Endodermal cell (in vitro differentiated cells): Measurements from ENCODE around the gene APPBP2. TPM values are rescaled to one million over a fixed set of nuclear protein-coding genes. Genes with fewer than 3 reads are reported as not detected.
A peak's percentile ranks its signal among the peaks of the same experiment; 100 is the strongest.

Source experiments
- DNase-seq: peaks from one replicate; pipeline ENCODE4 v3.0.0-alpha.2; 2017
- H3K27ac ChIP-seq: 2 replicates; pipeline ENCODE4 v1.5.1; 2013; ENCODE audit warnings: mild to moderate bottlenecking, low read depth, low read length, moderate library complexity
- H3K27me3 ChIP-seq: 2 replicates; pipeline ENCODE4 v1.6.1; 2013; ENCODE audit warnings: mild to moderate bottlenecking, low read length, moderate library complexity; ENCODE audit not compliant: insufficient read depth, control insufficient read depth, poor library complexity, severe bottlenecking
- H3K36me3 ChIP-seq: 2 replicates; pipeline ENCODE4 v1.7.0; 2013; ENCODE audit warnings: mild to moderate bottlenecking, low read length, moderate library complexity; ENCODE audit not compliant: control insufficient read depth, insufficient read depth
- H3K4me1 ChIP-seq: one replicate; pipeline ENCODE4 v1.7.0; 2013; ENCODE audit warnings: low read length; ENCODE audit not compliant: control insufficient read depth, insufficient read depth
- H3K4me3 ChIP-seq: 2 replicates; pipeline ENCODE4 v1.5.1; 2013; ENCODE audit warnings: mild to moderate bottlenecking, low read length, moderate library complexity
- H3K9ac ChIP-seq: 2 replicates; pipeline ENCODE4 v1.6.1; 2013; ENCODE audit warnings: mild to moderate bottlenecking, low read length, moderate library complexity; ENCODE audit not compliant: poor library complexity, severe bottlenecking; ENCODE audit errors: extremely low read depth
- H3K9me3 ChIP-seq: 2 replicates; pipeline ENCODE4 v1.6.1; 2013; ENCODE audit warnings: mild to moderate bottlenecking, low read length, moderate library complexity; ENCODE audit not compliant: control insufficient read depth
- H3K27ac Mint-ChIP-seq: 2 replicates; pipeline ENCODE4 v1.8.0; 2020; ENCODE audit warnings: mixed read lengths
- H3K27me3 Mint-ChIP-seq: 2 replicates; pipeline ENCODE4 v1.8.0; 2021; ENCODE audit warnings: mild to moderate bottlenecking, mixed read lengths; ENCODE audit not compliant: insufficient read depth
- H3K36me3 Mint-ChIP-seq: 2 replicates; pipeline ENCODE4 v1.8.0; 2020; ENCODE audit warnings: low read depth, mixed read lengths
- H3K4me1 Mint-ChIP-seq: 2 replicates; pipeline ENCODE4 v1.8.0; 2020; ENCODE audit warnings: mixed read lengths
- H3K4me3 Mint-ChIP-seq: 2 replicates; pipeline ENCODE4 v1.8.0; 2020; ENCODE audit warnings: mild to moderate bottlenecking, moderate library complexity, mixed read lengths
- H3K9me3 Mint-ChIP-seq: 2 replicates; pipeline ENCODE4 v1.8.0; 2020; ENCODE audit warnings: mild to moderate bottlenecking, mixed read lengths
- CTCF ChIP-seq: fragments of 200-600 bp; sonication (generic); conservative IDR thresholded peaks from 2 replicates; pipeline ENCODE4 v1.5.0; 2021; ENCODE audit warnings: antibody characterized with exemption, mild to moderate bottlenecking
- WGBS, 2 experiments: methylation state at CpG; one replicate each; pipeline versions ENCODE4 v1.1.5 to v1.1.7; 2013; ENCODE audit warnings: missing lambda C conversion rate in 2 of 2, mixed read lengths in 1 of 2; ENCODE audit not compliant: insufficient coverage in 1 of 2, insufficient read length in 1 of 2; 5-methylcytosine and 5-hydroxymethylcytosine counted together
- total RNA-seq, 2 donors: library from RNA; stranded (reverse); fragmentation: NEBNext Ultra II Directional in 1 of 2; extraction: Animal tissue kit (Norgen Biotek cat#: 25700) in 1 of 2; gene quantifications; 2 replicates in 1 of 2; 3 replicates in 1 of 2; pipeline ENCODE4 v1.2.1, GENCODE V29; 2021

Gene APPBP2
- total RNA-seq, 2 donors from 2014 or later = 25.3 to 28.1 TPM

DNA sequence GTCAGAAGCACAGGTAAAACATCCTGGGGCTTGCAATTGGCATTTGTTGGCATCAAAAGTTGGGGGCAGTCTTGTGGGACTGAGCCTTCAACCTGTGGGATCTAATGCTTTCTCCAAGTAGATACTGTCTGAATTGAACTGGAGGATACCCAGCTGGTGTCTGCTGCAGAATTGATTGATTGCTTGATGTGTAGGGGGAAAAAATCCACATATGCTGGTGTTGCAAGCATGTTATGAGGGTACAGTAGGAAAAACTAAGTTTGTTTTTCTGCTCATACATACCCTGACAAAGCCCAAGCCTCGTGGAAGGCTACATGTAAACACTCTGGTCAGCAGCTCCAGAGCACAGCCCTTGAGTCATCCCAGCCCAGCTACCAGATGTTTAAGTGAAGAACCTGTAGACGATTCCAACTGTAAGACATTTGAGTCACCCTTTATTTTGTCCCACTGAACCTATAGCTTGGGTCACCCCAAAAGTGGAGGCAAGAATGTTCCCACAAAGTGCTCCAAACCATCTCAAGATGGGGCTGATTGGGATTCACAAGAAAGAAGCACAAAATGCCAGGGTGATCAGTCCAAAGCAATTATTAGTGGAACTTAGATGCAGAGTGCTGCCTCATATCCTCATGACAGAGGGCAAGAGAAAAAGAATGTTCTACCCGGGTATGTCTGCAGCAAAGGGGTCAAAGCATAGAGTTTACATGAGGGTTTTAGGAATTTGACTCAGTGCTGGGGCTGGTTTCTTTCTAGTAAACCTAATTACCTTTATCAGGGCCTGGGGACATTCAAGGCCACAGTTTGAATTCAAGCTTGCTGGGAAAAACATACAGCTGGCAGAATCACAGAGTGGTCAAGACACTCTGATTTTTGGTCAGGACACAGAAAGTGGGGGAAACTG lies 9.6 kb upstream of the APPBP2 start:
- Histone ChIP-seq H3K4me3 (no peak overlapping the region), H3K9me3 (no peaks in the 10 kb centered on the region), H3K27me3 (no peaks in the 10 kb centered on the region), H3K27ac (no peak overlapping the region), H3K9ac (no peak overlapping the region), H3K4me1 (no peaks in the 10 kb centered on the region), H3K36me3 (no peaks in the 10 kb centered on the region)
- no peak overlapping the region for H3K4me3 Mint-ChIP-seq
- no peaks in the 10 kb centered on the region for H3K27me3 Mint-ChIP-seq
- H3K4me1 Mint-ChIP-seq = no peaks in the 10 kb centered on the region
- peak; percentile 27 for DNase-seq
- no peak overlapping the region for H3K27ac Mint-ChIP-seq
- WGBS, 2 experiments = 75 to 87% methylated on average over 2 to 3 of the region's 3 CpGs
- TF ChIP-seq CTCF = no peak
- peaks cover 5% of the 10 kb centered on the region for H3K9me3 Mint-ChIP-seq
- peaks cover 7% of the 10 kb centered on the region for H3K36me3 Mint-ChIP-seq

DNA sequence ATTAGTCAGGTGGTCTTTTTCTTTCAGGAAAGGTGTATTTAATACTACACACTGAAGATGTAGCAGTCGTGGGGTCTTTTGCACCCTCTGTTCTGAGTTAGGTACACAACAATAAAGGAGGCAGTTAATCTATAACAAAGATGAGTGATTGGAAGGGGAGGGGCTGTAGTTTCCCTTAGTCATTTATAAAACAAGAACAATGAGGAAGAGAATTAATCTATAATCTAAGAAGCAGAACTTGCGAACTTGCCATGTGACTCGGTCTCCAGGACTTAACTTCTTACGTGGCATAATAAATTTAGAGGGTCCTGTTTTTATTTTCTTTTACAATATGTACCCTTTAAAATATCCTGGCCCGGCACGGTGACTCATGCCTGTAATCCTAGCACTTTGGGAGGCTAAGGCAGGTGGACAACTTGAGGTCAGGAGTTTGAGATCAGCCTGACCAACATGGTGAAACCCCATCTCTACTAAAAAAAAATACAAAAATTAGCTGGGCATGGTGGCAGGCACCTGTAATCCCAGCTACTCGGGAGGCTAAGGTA lies 8.6 kb upstream of the APPBP2 start:
- Histone ChIP-seq H3K4me1 (no peaks in the 10 kb centered on the region), H3K27ac (no peak overlapping the region), H3K27me3 (no peaks in the 10 kb centered on the region), H3K9ac (no peak overlapping the region), H3K9me3 (no peaks in the 10 kb centered on the region), H3K4me3 (no peak overlapping the region), H3K36me3 (no peaks in the 10 kb centered on the region)
- Mint-ChIP-seq H3K36me3 (peaks cover 11% of the 10 kb centered on the region), H3K4me1 (no peaks in the 10 kb centered on the region), H3K4me3 (no peak overlapping the region), H3K9me3 (peaks cover 5% of the 10 kb centered on the region), H3K27ac (no peak overlapping the region), H3K27me3 (no peaks in the 10 kb centered on the region)
- 98% methylated on average over 7 of the region's 7 CpGs; no CpG with 5 or more reads in 1 of the 2 experiments for WGBS, 2 experiments
- peak; percentile 6 for DNase-seq
- TF ChIP-seq CTCF = no peak

DNA sequence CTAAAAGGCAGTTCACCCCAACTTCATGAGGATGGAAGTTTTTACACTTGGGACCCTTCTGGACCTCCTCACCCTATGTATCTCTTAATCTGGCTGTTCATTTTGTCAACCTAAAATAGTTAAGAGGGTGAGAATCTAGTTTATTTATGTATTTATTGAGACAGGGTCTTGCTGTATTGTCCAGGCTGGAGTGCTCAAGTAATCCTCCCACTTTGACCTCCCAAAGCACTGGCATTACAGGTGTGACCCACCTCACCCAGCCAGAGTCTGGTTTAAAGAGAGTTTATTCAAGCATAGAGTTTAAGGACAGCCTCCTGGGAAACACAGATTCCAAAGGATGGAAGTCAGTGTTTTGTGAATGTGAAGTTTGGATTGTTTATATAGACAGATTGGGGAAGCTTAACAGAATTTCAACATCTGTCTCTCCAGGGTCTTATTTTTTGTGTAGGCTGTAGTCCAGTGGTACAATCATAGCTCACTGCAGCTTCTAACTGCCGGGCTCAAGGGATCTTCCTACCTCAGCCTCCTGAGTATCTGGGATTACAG lies 8.0 kb upstream of the APPBP2 start:
- Mint-ChIP-seq H3K27me3 (no peaks in the 10 kb centered on the region), H3K4me3 (no peak overlapping the region), H3K27ac (no peak overlapping the region), H3K4me1 (no peaks in the 10 kb centered on the region), H3K36me3 (peaks cover 13% of the 10 kb centered on the region), H3K9me3 (peaks cover 5% of the 10 kb centered on the region)
- 79 to 100% methylated on average over 1 of the region's 1 CpG for WGBS, 2 experiments
- no peak for TF ChIP-seq CTCF
- Histone ChIP-seq H3K9ac (no peak overlapping the region), H3K4me3 (no peak overlapping the region), H3K36me3 (no peaks in the 10 kb centered on the region), H3K4me1 (no peaks in the 10 kb centered on the region), H3K27ac (no peak overlapping the region), H3K27me3 (no peaks in the 10 kb centered on the region), H3K9me3 (no peaks in the 10 kb centered on the region)
- peak; percentile 5 for DNase-seq
